ENCODE data around the gene HIRA. TPM values are rescaled to one million over a fixed set of nuclear protein-coding genes. Genes with fewer than 3 reads are reported as not detected.

Gene HIRA
- total and polyA plus RNA-seq, 9 of the 15 experiments (the other 6 are each of a cell fraction or from before 2014, with no cell fraction given): 0.96 to 132 (median 58.4) TPM

DNA sequence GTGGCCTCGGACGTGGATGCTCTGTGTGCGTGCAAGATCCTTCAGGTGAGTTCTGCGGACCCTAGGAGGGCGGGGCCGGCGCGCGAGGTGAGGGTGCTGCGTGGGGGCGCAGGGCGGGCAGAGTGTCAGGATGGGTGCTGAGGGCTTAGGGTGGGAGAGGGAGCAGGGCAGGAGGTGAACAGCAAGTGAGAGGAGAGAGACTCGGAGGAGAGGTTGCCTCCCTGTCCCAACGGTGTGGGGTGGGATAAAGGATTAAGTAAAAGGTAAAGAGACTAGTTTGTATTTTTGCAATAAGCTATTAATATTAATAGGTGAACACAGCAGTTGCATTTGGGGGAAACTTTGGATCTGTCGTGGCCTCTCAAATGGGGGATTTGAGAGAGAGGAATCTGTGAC, 48.6 kb upstream of the HIRA start (continued):
- TF ChIP-seq NFYB (IDR thresholded peaks at IDR 0.05; ENCODE audit: extremely low read depth, insufficient read length) (no peak), TBP (optimal IDR thresholded peaks at IDR 0.05; ENCODE audit: low read depth, low read length) (no peak), FOXM1 (IDR thresholded peaks at IDR 0.05; ENCODE audit: low read depth) (no peak), FOXM1 (CRISPR knock-in tag; IDR thresholded peaks at IDR 0.05; ENCODE audit: low read depth) (no peak), NFE2L1 (tag; IDR thresholded peaks at IDR 0.05; ENCODE audit: borderline replicate concordance, low read depth) (no peak), ETS2 (tag; IDR thresholded peaks at IDR 0.05; ENCODE audit: borderline replicate concordance, poor library complexity, severe bottlenecking) (no peak), GABPB2 (CRISPR knock-in tag; conservative IDR thresholded peaks at IDR 0.05) (peak; percentile 69; the same call in 1 of the 2 replicates), ZNF695 (CRISPR knock-in tag; IDR thresholded peaks at IDR 0.05) (no peak), PRPF4 (IDR thresholded peaks at IDR 0.05; ENCODE audit: insufficient read depth, low read depth, low read length, poor library complexity, severe bottlenecking) (peak; percentile 6), NCOA4 (IDR thresholded peaks at IDR 0.05; ENCODE audit: partially characterized antibody) (no peak), POLR2AphosphoS5 (IDR thresholded peaks at IDR 0.05; ENCODE audit: control insufficient read depth, insufficient read depth, low read depth, low read length) (no peak), ZNF212 (CRISPR knock-in tag; IDR thresholded peaks at IDR 0.05) (0 out of 2 replicates have a peak, but pooled peaks have one; percentile 48), RBFOX2 (IDR thresholded peaks at IDR 0.05; ENCODE audit: low read depth, low read length) (peak; percentile 82), KDM2B (CRISPR knock-in tag; IDR thresholded peaks at IDR 0.05) (no peak), PHB (CRISPR knock-in tag; IDR thresholded peaks at IDR 0.05) (peak; percentile 79; the same call in 1 of the 2 replicates), ZNF699 (CRISPR knock-in tag; IDR thresholded peaks at IDR 0.05; ENCODE audit: insufficient replicate concordance) (no peak), SAFB2 (IDR thresholded peaks at IDR 0.05; ENCODE audit: borderline replicate concordance, low read depth, low read length, severe bottlenecking) (no peak)
- TF ChIP-seq, protein P1, sequence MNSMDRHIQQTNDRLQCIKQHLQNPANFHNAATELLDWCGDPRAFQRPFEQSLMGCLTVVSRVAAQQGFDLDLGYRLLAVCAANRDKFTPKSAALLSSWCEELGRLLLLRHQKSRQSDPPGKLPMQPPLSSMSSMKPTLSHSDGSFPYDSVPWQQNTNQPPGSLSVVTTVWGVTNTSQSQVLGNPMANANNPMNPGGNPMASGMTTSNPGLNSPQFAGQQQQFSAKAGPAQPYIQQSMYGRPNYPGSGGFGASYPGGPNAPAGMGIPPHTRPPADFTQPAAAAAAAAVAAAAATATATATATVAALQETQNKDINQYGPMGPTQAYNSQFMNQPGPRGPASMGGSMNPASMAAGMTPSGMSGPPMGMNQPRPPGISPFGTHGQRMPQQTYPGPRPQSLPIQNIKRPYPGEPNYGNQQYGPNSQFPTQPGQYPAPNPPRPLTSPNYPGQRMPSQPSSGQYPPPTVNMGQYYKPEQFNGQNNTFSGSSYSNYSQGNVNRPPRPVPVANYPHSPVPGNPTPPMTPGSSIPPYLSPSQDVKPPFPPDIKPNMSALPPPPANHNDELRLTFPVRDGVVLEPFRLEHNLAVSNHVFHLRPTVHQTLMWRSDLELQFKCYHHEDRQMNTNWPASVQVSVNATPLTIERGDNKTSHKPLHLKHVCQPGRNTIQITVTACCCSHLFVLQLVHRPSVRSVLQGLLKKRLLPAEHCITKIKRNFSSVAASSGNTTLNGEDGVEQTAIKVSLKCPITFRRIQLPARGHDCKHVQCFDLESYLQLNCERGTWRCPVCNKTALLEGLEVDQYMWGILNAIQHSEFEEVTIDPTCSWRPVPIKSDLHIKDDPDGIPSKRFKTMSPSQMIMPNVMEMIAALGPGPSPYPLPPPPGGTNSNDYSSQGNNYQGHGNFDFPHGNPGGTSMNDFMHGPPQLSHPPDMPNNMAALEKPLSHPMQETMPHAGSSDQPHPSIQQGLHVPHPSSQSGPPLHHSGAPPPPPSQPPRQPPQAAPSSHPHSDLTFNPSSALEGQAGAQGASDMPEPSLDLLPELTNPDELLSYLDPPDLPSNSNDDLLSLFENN (IDR thresholded peaks at IDR 0.05; ENCODE audit: low read depth in 2 of 2, low read length in 2 of 2): no peak
- TF ChIP-seq, protein P2, sequence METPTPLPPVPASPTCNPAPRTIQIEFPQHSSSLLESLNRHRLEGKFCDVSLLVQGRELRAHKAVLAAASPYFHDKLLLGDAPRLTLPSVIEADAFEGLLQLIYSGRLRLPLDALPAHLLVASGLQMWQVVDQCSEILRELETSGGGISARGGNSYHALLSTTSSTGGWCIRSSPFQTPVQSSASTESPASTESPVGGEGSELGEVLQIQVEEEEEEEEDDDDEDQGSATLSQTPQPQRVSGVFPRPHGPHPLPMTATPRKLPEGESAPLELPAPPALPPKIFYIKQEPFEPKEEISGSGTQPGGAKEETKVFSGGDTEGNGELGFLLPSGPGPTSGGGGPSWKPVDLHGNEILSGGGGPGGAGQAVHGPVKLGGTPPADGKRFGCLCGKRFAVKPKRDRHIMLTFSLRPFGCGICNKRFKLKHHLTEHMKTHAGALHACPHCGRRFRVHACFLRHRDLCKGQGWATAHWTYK (CRISPR knock-in tag; IDR thresholded peaks at IDR 0.05): peak; percentile 93
- TF ChIP-seq, protein P3, sequence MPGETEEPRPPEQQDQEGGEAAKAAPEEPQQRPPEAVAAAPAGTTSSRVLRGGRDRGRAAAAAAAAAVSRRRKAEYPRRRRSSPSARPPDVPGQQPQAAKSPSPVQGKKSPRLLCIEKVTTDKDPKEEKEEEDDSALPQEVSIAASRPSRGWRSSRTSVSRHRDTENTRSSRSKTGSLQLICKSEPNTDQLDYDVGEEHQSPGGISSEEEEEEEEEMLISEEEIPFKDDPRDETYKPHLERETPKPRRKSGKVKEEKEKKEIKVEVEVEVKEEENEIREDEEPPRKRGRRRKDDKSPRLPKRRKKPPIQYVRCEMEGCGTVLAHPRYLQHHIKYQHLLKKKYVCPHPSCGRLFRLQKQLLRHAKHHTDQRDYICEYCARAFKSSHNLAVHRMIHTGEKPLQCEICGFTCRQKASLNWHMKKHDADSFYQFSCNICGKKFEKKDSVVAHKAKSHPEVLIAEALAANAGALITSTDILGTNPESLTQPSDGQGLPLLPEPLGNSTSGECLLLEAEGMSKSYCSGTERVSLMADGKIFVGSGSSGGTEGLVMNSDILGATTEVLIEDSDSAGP (CRISPR knock-in tag; IDR thresholded peaks at IDR 0.05): no peak
- TF ChIP-seq, protein P4, sequence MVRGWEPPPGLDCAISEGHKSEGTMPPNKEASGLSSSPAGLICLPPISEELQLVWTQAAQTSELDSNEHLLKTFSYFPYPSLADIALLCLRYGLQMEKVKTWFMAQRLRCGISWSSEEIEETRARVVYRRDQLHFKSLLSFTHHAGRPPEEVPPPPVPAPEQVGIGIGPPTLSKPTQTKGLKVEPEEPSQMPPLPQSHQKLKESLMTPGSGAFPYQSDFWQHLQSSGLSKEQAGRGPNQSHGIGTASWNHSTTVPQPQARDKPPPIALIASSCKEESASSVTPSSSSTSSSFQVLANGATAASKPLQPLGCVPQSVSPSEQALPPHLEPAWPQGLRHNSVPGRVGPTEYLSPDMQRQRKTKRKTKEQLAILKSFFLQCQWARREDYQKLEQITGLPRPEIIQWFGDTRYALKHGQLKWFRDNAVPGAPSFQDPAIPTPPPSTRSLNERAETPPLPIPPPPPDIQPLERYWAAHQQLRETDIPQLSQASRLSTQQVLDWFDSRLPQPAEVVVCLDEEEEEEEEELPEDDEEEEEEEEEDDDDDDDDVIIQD (CRISPR knock-in tag; IDR thresholded peaks at IDR 0.05): peak; percentile 86; the same call in 1 of the 2 replicates
